A204.1 (cell line): Measurements from ENCODE around the gene PLP2.

Source experiments
- FAIRE-seq: peaks from 2 replicates; lab custom pipeline; 2012; peaks lifted over from hg19 to GRCh38; lab: Jason Lieb, UNC

The PLP2 gene

DNA sequence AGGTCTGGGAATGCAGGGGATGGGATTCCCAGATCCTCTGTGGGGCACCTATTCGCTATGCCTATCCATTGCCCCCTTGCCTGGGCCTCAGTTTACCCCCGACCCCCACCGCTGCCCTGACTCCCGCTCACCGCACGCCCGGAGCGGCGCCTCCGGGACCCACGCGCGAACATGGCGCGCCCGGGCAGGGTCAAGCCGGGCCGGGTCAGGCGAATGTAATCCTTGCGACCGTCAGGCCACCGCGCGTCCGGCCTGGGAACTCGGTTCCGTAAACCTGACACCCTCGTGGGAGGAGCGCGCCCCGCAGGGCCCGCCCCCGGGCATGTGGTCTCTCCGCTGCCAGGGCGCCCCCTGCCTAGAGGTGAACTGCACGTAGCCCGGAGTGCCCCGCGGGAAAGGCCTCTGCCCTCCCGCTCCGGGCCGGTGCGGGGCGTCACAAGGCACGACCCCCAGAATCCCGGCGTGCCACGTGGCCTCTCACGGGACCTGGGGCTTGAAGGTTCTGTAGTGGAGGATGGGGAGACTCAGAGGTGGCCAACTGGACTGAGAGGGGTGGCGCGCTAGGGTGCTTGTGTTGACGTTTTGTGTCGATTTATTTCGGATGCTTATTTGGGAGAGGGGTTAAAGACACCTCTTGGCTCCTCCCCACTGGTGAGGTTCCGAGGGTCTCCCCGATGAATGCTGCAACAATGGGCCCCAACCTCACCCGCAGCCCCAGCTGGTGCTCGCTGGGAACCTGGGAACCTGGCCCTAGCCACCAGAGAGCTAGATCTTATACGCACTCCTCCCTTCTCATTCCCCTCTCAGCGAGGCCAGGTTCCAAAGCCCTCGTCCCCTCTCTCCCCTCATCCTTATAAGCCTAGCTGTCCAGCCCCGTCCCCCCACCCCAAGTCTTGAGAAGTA lies 14.7 kb downstream of the PLP2 start, which contains the start of gene PRICKLE3:
Gene PRICKLE3 (minus strand): TSS at position 249 of the 903 bp plus-strand sequence. CDS start 76 bp downstream, at position 173.
- FAIRE-seq: no peak

DNA sequence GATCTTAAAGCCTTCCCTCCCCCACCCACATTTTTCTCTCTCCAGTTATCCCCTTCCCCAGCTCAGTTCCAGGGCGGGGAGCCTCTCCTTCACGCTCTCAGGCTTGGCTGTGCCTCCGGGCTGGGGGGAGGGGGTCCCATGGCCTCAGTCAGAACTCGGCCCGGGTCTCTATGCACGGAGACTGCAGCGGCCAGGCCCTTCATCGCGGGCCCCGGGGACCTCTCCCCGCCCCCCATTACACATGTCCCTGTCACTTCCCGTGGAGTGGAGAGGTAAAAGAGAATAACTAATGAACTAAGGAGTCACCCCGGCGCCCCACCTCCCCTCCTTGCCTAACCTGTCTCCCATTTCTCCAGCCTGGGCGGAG lies 15.3 kb downstream of the PLP2 start:
- no peak for FAIRE-seq

DNA sequence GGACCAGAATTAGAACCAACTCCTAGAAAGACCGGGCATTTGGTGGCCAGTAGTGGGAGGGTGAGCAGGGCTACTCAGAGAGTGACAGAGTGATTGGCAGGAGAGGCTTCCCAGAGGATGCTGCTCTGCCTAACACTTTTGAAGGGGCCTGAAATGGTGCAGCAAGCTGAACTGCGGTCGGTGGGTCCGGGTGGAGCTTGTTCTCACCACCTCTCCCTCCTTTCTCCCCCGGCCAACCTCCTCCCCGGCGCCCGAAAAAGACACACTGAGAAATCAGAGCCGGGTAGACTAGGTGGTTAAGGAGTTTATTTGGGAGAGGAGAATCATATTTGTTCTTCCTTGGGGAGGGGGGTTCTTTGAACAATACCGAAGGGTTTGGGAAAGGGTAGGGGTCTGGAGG lies 15.8 kb downstream of the PLP2 start:
- no peak for FAIRE-seq

DNA sequence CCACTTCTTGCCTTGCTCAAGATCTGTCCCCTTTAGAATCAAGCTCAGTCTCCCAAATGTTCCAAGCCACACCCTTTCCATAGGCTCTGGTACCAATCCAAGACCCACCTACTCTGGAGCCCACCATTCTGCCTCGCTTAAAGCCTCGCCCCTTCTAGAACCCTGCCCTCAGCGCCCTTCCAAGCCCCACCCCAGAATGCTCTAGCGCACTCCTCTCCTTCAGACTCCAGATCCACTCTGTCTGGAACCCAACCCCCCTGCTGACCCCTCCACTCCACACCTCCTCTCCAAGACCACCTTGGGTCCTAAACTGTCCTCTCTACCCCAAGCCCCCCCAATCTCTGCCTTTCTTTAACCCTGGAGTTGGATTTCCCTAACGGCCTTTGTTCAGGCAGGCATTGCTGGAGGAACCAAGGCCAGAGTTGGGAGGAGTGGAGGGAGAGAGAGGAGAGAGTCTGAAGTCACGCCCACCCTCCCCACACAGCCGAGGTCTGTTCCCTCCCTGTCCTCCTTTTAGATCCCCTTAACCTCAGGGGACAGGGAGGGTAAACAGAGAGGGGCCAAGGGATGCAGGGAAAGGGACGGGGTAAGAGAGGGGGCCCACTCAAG lies 16.9 kb downstream of the PLP2 start:
- no peak for FAIRE-seq

DNA sequence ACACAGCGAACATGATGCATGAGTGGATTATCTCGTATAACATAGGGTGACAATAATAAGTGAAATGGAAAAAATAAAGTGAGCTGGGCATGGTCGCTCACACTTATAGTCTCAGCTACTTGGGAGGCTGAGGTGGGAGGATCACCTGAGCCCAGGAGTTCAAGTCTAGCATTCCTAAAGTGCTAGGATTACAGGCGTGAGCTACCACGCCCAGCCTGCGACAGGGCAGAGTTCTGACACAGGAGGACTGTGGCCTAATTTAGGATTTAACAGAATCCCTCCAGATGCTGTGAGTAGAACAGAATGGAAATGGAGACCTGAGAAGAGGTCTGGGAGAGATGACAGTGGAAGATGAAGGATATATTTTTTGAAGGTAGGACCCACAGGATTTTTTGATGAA lies 17.9 kb downstream of the PLP2 start:
- FAIRE-seq: no peak

DNA sequence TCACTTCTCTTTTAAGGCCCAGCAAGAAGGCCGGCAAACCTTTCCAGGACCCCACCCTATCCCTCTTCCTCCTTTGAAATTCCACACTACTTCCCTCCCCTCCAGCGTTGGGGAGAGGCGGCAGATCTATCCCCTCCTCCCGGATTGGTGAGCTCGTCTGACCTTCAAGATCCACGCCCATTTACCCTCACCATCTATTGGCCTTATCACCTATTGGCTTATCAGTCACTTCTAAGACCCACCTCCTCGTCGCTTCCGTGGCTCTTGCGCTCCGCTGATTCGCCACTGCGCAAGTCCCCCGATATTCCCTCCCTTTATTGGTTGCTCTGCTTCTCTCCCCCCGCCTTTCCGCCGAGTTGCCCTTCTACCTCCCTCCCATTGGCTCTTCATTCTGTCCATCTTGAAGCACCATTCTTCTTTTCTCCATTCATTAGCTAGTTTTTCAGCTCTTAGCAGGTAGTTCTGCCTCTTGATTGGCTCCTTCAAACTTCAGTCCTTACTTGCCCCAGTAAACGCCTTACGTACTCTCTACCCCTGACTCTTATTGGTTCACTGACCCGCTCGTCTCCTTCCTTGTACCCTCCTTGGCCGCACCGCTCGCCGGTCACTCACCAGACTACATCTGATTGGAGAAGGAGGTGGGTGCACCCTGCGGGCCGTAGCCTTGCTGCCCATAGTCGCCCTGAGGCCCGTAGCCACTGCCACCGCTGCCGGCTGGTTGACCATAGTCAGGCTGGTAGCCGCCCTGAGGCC lies 19.3 kb downstream of the PLP2 start:
- peak; percentile 98 for FAIRE-seq

DNA sequence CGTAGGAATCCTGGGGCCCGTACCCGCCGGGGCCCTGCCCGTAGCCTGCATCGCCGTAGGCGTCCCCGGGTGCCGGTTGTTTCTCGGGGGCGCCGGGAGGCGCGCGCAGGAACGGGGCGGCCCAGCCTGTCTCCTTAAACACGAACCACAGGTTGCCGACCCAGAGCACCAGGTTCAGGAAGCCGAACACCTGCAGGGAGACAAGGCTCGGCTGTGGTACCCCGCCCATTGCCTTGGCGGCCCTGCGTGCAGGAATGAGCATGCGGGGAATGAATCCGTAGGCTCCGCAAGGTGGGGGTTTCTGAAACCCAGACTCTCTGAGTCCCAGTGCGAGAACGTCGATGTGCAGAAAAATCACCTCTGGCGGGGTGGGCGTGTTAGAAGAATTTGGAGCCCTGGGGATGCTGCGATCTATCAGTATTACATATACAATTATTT lies 19.9 kb downstream of the PLP2 start:
- no peak for FAIRE-seq

DNA sequence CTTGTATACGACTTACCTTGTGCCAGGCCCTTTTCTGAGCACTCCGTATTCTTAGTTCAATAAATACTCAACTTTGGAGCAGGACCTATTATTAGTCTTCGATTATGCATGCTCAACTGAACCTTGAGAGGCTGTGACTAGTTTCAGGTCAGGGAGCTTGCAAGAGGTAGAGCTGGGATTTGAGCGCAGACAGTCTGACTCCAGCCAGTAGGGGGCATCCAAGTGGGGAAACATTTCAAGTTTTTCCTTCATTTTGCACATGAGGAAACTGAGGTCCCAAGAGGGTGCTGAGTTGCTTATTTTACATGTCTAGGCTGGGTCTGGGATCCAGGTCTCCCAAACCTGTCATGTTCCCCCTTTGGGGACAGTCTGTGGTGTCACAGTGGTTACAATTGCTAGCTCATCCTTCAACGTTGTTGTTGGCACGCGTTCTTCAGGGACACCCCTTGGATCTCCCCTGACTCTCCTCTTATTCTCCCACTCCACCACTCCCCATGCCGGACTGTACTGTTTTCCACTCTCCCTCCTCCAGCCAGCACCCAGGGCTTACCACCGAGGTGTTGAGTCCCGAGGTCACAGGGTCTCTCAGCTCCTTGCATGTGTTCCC lies 21.1 kb downstream of the PLP2 start:
- no peak for FAIRE-seq

DNA sequence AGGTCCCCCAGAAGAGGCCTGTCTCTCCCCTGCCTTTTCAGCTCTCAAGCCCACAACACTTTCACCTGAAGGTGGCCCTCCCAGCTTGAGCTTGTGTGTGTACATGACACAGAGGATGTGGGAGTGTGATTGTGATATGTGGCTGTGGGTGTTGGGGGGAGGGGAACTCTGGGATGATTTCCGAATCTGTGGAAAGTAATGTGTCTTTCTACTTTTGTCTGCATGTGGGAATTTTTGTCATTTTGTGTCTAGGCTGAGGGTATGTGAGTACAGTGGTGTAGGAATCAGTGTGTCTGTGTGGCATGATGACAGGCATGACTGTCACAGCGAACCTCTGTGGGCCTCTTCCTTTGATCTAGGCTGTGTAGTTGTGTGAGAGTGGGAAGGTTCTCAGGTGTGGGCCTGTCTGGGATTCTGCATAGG lies 21.9 kb downstream of the PLP2 start:
- FAIRE-seq: no peak

DNA sequence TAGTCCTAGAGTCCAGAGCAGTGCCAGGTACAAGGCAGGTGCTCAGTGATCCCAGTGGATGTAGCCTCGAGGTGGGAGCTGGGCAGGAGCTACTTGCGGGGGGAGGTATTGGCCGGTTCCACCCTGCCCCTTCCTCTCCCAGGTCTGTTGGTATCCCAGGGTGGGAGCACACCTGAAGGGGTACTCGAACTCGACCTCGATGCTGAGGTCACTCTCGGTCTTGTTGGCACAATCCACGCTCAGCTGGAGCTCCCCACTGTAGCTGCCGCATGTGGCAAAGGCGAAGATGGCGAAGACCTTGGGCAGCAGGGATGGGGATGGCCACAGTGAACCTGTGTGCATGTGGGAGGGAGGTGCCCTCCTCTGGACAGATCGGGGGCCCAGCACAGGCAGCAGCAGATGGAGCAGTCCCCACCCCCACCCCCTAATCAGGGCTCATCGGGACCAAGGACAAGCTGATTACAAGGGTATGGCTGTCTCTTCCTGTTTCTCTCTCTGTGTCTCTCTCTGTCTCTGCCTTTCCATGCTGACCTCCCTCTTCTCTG lies 25.9 kb downstream of the PLP2 start:
- no peak for FAIRE-seq

DNA sequence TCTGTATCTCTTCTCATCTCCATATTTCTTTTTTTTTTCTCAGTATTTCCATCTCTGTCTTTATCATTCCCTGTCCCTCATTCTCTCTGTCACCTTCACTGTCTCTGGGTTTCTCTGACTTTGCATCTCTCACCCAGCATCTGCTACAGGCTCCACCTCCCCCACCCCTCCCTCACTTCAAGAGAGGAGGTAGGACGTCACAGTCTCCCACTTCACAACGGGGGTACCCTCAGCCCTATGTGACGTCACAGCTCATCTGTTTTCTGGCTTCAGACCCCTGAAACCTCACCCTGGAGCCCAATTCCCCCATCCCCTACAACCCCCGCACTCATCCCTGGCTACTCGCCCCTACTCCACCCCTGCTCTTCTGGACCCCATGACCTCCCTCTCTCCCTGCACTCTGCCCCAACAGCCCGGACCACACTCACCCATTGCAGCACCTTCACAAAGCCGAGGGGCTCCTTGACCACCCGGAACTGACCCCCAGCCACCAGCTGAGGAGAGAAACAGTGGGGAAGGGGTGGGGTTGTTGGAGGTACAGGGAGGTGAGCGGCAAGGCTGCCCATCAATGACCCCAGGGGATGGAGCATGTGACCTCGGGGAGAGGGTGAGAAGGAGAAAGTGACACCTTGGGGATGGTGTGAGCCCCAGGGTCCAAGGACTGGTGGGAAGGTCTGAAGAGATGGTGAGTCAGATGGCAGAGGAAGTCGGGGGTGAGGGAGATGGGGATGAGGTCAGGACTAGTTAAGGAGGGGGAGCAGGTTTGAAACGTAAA lies 27.0 kb downstream of the PLP2 start:
- no peak for FAIRE-seq

DNA sequence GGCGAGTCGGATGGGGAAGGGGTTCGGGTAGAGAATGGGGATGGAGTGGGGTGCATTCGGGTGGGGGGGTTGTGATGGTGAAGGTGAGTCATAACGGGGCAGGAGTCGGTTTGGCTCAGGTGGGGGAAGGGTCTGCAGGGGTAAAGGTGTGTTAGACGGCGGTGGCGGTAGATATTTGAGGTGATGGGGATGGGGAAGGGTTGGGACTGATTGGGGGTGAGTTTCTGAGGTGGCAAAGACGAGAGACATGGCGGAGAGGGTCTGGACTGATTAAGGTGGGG lies 27.6 kb downstream of the PLP2 start:
- FAIRE-seq: no peak

DNA sequence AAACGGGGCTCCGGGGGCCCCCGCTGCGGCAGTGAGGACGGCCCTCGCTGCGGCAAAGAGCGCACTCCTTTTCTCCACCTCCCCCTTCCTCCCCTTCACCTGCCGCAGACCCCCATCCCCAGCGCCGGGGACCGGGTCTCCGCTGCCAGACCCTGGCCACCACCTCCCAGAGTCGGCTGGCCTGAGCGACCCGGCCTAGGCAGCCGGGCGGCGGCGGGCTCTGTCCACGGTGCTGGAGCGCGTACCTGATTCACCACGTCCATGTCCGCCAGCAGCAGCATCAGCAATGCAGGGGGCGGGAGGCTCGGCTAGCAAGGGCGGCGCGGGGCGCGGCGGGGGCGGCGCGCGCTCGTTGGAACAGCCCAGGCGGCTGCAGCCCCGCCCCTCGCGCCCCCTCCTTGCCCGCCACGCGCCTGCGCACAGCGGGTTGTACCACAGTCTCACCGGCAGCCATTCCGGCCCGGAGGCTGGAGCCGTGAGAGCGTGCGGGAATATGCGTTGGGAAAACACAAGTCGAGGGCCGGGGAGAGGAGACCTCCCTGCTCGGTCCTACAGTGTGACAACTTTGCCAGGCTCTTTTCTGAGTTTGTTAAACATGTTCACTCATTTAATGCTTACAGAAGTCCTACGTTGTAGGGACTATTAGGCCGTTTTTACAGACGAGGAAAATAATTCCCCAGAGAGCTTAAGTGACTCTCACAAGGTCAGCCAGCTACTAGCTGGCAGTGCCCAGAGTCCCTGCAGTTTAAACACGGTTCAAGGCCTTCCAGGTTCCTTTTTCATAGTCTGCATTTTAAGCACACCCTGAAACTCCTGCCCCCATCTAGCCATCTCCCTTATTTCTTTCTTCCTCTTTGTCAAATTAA lies 28.4 kb downstream of the PLP2 start, which contains the start of gene SYP:
Gene SYP (minus strand): TSS at position 288 of the 866 bp plus-strand sequence. CDS start 7 bp downstream, at position 281.
- FAIRE-seq: no peak

DNA sequence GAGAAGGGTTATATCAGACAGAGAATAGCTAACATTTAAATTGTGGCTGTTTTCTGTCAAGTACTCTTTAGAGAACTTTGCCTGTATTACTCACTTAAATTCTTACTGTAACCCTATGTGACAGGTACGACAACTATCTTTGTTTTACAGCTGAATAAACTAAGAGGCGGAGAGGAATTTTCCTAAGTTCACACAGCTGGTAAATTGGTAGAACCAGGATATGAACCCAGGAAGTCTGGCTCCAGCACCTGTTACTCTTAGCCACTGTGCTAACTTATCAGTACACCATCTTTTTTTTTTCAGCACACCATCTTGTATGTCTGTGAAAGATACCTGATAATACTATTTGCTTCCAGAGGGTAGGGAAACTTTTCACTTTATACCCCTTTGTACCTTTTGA lies 30.3 kb downstream of the PLP2 start:
- FAIRE-seq: no peak

DNA sequence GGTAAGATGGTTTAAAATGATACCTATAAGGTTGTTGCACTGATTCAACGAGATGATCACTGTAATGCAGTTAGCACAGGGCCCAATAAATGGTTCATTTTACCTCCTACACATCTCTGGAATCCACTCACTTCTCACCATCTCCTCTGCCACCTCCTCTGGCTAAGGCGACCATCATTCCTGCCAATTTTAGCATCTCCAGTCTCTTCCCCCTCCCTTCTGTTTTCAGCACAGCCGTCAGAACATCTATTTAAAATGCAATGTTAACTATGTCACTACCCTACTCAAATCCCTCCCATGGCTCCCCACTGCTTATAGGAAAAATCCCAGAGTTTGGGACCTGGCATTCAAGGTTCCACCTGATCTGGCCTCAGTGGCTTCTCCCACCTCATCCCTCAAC lies 31.8 kb downstream of the PLP2 start:
- no peak for FAIRE-seq

DNA sequence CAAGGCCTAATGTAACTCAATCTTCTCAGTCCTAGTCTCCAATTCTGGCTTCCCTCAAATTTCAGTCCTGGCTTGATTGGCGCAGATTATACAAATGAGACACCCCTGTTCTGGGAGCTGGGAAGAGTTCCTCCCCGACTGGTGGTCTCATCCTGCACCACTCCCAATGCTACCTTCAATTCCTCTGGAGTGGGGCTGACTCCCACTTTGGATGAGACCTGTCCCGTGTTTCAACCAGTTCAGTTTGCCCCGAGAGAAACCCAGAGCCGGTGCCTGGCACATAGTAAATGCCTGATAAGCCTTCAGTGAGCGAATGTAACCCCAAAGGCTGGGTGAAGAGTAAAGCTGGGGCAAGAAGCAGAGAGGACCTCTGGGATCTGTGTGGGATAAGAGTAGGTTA lies 32.3 kb downstream of the PLP2 start:
- FAIRE-seq: no peak

DNA sequence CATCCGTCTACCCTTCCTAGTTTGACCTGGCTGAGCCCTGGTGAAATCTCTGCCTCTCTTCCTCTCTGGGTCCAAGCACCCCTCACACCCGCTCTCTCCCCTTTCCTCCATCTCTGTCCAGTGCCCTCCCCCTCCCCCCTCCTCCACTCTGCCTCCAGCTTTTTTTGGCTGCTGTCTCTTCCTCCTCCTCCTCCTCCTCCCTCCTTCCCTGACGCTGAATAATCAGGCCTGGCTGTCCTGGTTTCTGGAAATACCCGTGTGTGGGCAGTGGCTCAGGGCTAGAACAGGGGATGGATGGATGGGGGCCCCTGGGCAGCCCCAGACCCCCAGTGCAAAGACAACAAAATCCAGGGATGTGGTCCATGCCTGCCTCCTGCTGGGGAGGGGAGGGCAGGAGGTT lies 33.0 kb downstream of the PLP2 start:
- no peak for FAIRE-seq

DNA sequence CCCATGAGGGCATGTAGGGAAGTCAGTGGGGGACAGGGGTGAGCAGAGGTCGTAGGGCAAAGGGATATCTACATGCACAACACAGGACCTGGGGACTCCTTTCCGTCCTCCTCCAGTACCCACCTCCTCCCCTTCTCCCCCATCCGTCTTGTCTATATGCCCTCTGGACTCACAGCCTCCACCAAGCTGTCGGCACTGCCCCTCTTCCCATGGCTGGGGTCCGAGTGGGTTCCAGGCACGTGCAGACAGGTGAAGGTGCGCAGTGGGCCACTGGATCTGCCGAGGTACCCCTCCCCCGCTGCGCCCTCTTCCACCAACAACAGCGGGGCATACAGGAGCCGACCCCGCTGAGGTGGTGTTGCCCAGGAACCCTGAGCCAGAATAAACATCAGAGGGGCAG lies 33.7 kb downstream of the PLP2 start:
- FAIRE-seq: no peak

DNA sequence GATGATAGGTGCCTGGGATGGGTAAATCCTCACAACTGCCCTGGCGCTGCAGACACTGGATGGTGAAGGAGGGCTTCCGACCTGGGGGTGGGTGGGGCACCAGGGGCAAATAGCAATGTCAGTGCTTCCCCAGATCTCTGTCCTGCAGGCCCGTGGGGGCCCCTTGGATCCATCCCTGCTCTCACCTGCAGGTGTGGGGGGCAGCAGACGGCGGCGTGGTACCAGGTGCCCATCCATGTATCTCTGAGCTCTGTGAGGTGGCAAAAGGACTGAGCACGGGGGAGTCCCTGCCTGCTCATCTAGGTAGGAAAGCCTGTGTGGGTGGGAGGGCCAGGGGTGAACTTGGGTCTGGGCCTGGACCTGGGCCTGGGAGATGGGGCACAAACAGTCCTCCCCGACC lies 34.8 kb downstream of the PLP2 start:
- FAIRE-seq: no peak

DNA sequence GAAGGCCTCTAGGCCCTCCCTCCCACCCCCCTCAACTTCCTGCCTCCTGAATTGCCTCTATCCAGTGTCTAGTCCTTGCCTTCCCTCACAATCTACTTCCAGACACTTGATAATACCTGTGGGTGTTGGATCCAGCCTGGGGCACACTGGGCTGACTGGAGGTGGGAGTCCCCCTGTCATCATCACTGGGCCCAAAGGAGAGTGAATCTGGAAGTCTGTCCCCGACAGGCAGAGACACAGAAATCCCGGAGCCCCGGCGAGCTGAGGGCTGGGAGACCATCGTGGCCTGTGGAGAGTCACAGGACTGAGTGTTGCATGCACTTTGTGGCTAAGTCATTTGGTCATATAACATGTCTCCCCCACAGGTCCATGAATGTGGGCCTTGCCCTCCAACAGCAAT lies 36.7 kb downstream of the PLP2 start:
- no peak for FAIRE-seq
